Neural cell (in vitro differentiated cells): ENCODE data around the gene TMEM125. TPM values are rescaled to one million over a fixed set of nuclear protein-coding genes. Genes with fewer than 3 reads are reported as not detected.

Source experiments
- H2AFZ ChIP-seq: fragments of 200-600, 300-800 bp; sonication (generic), shearing (Covaris generic); 2 replicates; pipeline ENCODE4 v1.6.0; 2014; ENCODE audit warnings: low read depth, mild to moderate bottlenecking, antibody characterized with exemption, low read length, moderate library complexity
- H3F3A ChIP-seq: fragments of 200-600 bp; shearing (Covaris generic); 2 replicates; pipeline ENCODE4 v1.6.1; 2016; ENCODE audit warnings: mild to moderate bottlenecking, moderate library complexity, mixed read lengths, antibody characterized with exemption, low read length; ENCODE audit not compliant: insufficient read depth, poor library complexity, severe bottlenecking
- H3K27ac ChIP-seq: fragments of 200-600, 300-800 bp; sonication (generic), shearing (Covaris generic); 2 replicates; pipeline ENCODE4 v1.5.1; 2014; ENCODE audit warnings: mild to moderate bottlenecking, low read length, moderate library complexity
- H3K27me3 ChIP-seq: fragments of 300-800, 200-600 bp; sonication (generic), shearing (Covaris generic); 2 replicates; pipeline ENCODE4 v1.6.0; 2014; ENCODE audit warnings: mild to moderate bottlenecking, low read depth, low read length, moderate library complexity; ENCODE audit not compliant: insufficient read depth
- H3K36me3 ChIP-seq: fragments of 300-800, 200-600 bp; sonication (generic), shearing (Covaris generic); 2 replicates; pipeline ENCODE4 v1.5.1; 2014; ENCODE audit warnings: mild to moderate bottlenecking, antibody characterized with exemption, low read length, moderate library complexity; ENCODE audit not compliant: insufficient read depth
- H3K4me2 ChIP-seq: fragments of 300-800, 200-600 bp; sonication (generic), shearing (Covaris generic); 2 replicates; pipeline ENCODE4 v1.6.0; 2014; ENCODE audit warnings: mild to moderate bottlenecking, low read length
- H3K4me3 ChIP-seq: fragments of 300-800, 200-600 bp; sonication (generic), shearing (Covaris generic); 2 replicates; pipeline ENCODE4 v1.5.1; 2014; ENCODE audit warnings: mild to moderate bottlenecking, low read length, moderate library complexity
- H3K79me2 ChIP-seq: fragments of 200-600 bp; shearing (Covaris generic); replicated peaks from 2 replicates; pipeline ENCODE4 v1.6.0; 2014; ENCODE audit warnings: mild to moderate bottlenecking, low read length, moderate library complexity; ENCODE audit not compliant: insufficient read depth
- H3K9ac ChIP-seq: fragments of 300-800, 200-600 bp; sonication (generic), shearing (Covaris generic); 2 replicates; pipeline ENCODE4 v1.6.1; 2016; ENCODE audit warnings: mild to moderate bottlenecking, low read length, mixed read lengths
- H3K9me2 ChIP-seq: fragments of 200-600 bp; shearing (Covaris generic); 2 replicates; pipeline ENCODE4 v1.6.1; 2016; ENCODE audit warnings: mild to moderate bottlenecking, low read length, mixed read lengths; ENCODE audit not compliant: insufficient read depth
- H3K9me3 ChIP-seq: fragments of 200-600, 300-800 bp; sonication (generic), shearing (Covaris generic); 2 replicates; pipeline ENCODE4 v1.6.1; 2016; ENCODE audit warnings: mild to moderate bottlenecking, mixed run types, low read length, moderate library complexity, mixed read lengths
- H4K20me1 ChIP-seq: fragments of 200-600 bp; shearing (Covaris generic); 2 replicates; pipeline ENCODE4 v1.6.1; 2016; ENCODE audit warnings: mild to moderate bottlenecking, mixed run types; ENCODE audit not compliant: insufficient read depth
- CTCF ChIP-seq: fragments of 450-650 bp; IDR thresholded peaks from 2 replicates; pipeline ENCODE4 v1.5.1; 2014; ENCODE audit warnings: antibody characterized with exemption, mild to moderate bottlenecking, moderate library complexity; ENCODE audit not compliant: poor library complexity, severe bottlenecking
- EP300 ChIP-seq: fragments of 450-650 bp; conservative IDR thresholded peaks from 2 replicates; pipeline ENCODE4 v1.6.1; 2014; ENCODE audit warnings: antibody characterized with exemption, mild to moderate bottlenecking, moderate library complexity; ENCODE audit not compliant: poor library complexity, severe bottlenecking
- EZH2 ChIP-seq: fragments of 200-600, 300-800 bp; shearing (Covaris generic), sonication (generic); IDR thresholded peaks from 2 replicates; pipeline ENCODE4 v1.6.1; 2014; ENCODE audit warnings: antibody characterized with exemption, low read length, borderline replicate concordance, mild to moderate bottlenecking; ENCODE audit not compliant: insufficient read depth, poor library complexity, severe bottlenecking
- MXI1 ChIP-seq: fragments of 450-650 bp; conservative IDR thresholded peaks from 2 replicates; pipeline ENCODE4 v1.6.1; 2014; ENCODE audit warnings: antibody characterized with exemption, mild to moderate bottlenecking; ENCODE audit not compliant: poor library complexity, severe bottlenecking
- POLR2AphosphoS5 ChIP-seq: IDR thresholded peaks from 2 replicates; pipeline ENCODE4 v1.6.1; 2012
- RAD21 ChIP-seq: fragments of 450-650 bp; conservative IDR thresholded peaks from 2 replicates; pipeline ENCODE4 v1.6.1; 2014; ENCODE audit warnings: antibody characterized with exemption, mild to moderate bottlenecking, moderate library complexity
- REST ChIP-seq: IDR thresholded peaks from 2 replicates; pipeline ENCODE4 v1.6.1; 2012; ENCODE audit warnings: borderline replicate concordance
- SMC3 ChIP-seq: fragments of 450-650 bp; conservative IDR thresholded peaks from 2 replicates; pipeline ENCODE4 v1.6.1; 2014; ENCODE audit warnings: antibody characterized with exemption, mild to moderate bottlenecking, moderate library complexity; ENCODE audit not compliant: poor library complexity
- TAF1 ChIP-seq: IDR thresholded peaks from 2 replicates; pipeline ENCODE4 v1.6.1; 2012; ENCODE audit warnings: low read depth
- polyA plus RNA-seq: library from polyadenylated mRNA; depleted of rRNA; stranded (reverse); fragments of >200 nt; gene quantifications from 2 replicates; pipeline ENCODE4 v1.2.3, GENCODE V29; 2014

TMEM125 gene
- polyA plus RNA-seq, 1 donor from 2014 or later, result not detected

- Histone ChIP-seq H2AFZ (no peak overlapping the region), H3K27ac (no peak overlapping the region)
Observed at GRCh38 chr1:43271186-43272118, 1.7 kb downstream of the TMEM125 start.

More at GRCh38 chr1:43271186-43272118, 1.7 kb downstream of the TMEM125 start:
- no peak for TF ChIP-seq RAD21
- no peak for TF ChIP-seq SMC3
- TF ChIP-seq TAF1, result no peak
- TF ChIP-seq EP300, result no peak
- TF ChIP-seq CTCF, result no peak
- TF ChIP-seq POLR2AphosphoS5, result no peak
- TF ChIP-seq MXI1, result no peak
- no peak for TF ChIP-seq REST
- TF ChIP-seq EZH2, result no peak
- no peaks in the 10 kb centered on the region for H3K9me3 ChIP-seq
- H3K4me3 ChIP-seq, result no peak overlapping the region
- no peak overlapping the region for H3K9ac ChIP-seq
- H3K9me2 ChIP-seq, result no peaks in the 10 kb centered on the region
- H3F3A ChIP-seq, result no peaks in the 10 kb centered on the region
- H3K79me2 ChIP-seq, result no peaks in the 10 kb centered on the region
- H3K27me3 ChIP-seq, result no peaks in the 10 kb centered on the region
- H4K20me1 ChIP-seq, result no peaks in the 10 kb centered on the region
- no peaks in the 10 kb centered on the region for H3K36me3 ChIP-seq
- H3K4me2 ChIP-seq, result no peak overlapping the region
